ENCODE measurements around the gene TGFBR2.

DNA sequence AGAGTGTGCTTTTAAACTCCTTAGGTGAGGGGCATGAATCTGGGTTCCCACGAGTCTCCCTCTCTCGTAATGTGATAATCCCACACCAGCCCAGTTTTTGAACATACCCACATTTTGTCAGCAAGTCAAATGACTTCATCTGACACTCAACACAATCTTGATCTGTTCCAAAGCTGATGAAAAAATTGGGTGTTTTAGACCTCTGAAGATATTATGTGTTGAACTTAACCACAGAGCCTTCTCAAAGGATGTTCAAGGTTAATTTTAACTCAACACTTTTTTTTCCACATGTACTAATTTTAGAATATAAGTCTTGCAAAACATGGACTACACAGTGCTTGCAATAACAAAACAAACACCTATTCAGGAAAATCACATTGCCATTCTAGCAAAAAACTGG lies 123.1 kb downstream of the TGFBR2 start:
- no peak for TF ChIP-seq GATA2 (IDR thresholded peaks at IDR 0.05; ENCODE audit: low read depth, low read length)
- TF ChIP-seq GATA3 (IDR thresholded peaks at IDR 0.05; ENCODE audit: low read depth, low read length): no peak
